ENCODE measurements around the gene EIF5AL1.

- TF ChIP-seq ZNF423 (CRISPR knock-in tag; IDR thresholded peaks at IDR 0.05) (no peak), CTCF (IDR thresholded peaks at IDR 0.05) (no peak), PREB (CRISPR knock-in tag; IDR thresholded peaks at IDR 0.05; ENCODE audit: borderline replicate concordance) (no peak), ZNF416 (CRISPR knock-in tag; IDR thresholded peaks at IDR 0.05) (no peak)
These were observed 16.5 kb upstream of the EIF5AL1 start for GRCh38 chr10:79495791-79496190.

All from WTC11 (cell line).